ENCODE measurements around the gene ATP23. TPM values are rescaled to one million over a fixed set of nuclear protein-coding genes. Genes with fewer than 3 reads are reported as not detected.

Gene ATP23
- polyA plus RNA-seq, 1 donor (not counting 4 experiments of a cell fraction or from before 2014, with no cell fraction given) = 12.2 TPM

GRCh38 chr12:58000499-58000898 is 59.1 kb downstream of the ATP23 start:
- Histone ChIP-seq H3K27ac (ENCODE audit: control insufficient read depth, insufficient read depth, low read length) (no peak overlapping the region), H3K79me2 (ENCODE audit: control insufficient read depth, insufficient read depth, low read length) (no peaks in the 10 kb centered on the region), H4K20me1 (ENCODE audit: control insufficient read depth, extremely low read depth, insufficient read depth, low read length) (no peaks in the 10 kb centered on the region), H3K4me2 (ENCODE audit: control insufficient read depth, extremely low read depth, insufficient read depth, low read depth, low read length) (no peak overlapping the region), H3K27me3 (ENCODE audit: control insufficient read depth, extremely low read depth, insufficient read depth, low read length) (no peaks in the 10 kb centered on the region), H3K9me1 (ENCODE audit: control insufficient read depth, extremely low read depth, insufficient read depth, low read length) (no peaks in the 10 kb centered on the region), H3K9me3 (ENCODE audit: control insufficient read depth, low read depth, low read length) (peaks cover 8% of the 10 kb centered on the region), H3K9ac (ENCODE audit: control insufficient read depth, extremely low read depth, insufficient read depth, low read length) (no peak overlapping the region), H3K4me3 (ENCODE audit: control insufficient read depth in 2 of 3, extremely low read depth in 1 of 3, insufficient read depth in 2 of 3, low read depth in 1 of 3, low read length in 3 of 3) (no peak overlapping the region), H3K4me1 (ENCODE audit: control insufficient read depth, extremely low read depth, insufficient read depth, low read length) (no peaks in the 10 kb centered on the region), H3K36me3 (ENCODE audit: control insufficient read depth in 2 of 2, extremely low read depth in 1 of 2, insufficient read depth in 2 of 2, low read length in 2 of 2) (no peaks in the 10 kb centered on the region), H2AFZ (ENCODE audit: control insufficient read depth, low read length) (no peak overlapping the region)
- dilution Hi-C loops (cut with MboI; ENCODE audit: extremely low pct_ligation_motif_present, low sequenced_read_pairs) = no loop called here
- DNase-seq (ENCODE audit: low read depth, low spot score) = no peak
- no peak for FAIRE-seq
- TF ChIP-seq CTCF (optimal IDR thresholded peaks at IDR 0.05 in 1 of 3, IDR thresholded peaks at IDR 0.05 in 1 of 3, conservative IDR thresholded peaks at IDR 0.05 in 1 of 3; ENCODE audit: extremely low read depth in 1 of 3, insufficient read depth in 2 of 3, low read length in 3 of 3) (no peak), EZH2 (IDR thresholded peaks at IDR 0.05; ENCODE audit: low read length) (no peak)

DNA sequence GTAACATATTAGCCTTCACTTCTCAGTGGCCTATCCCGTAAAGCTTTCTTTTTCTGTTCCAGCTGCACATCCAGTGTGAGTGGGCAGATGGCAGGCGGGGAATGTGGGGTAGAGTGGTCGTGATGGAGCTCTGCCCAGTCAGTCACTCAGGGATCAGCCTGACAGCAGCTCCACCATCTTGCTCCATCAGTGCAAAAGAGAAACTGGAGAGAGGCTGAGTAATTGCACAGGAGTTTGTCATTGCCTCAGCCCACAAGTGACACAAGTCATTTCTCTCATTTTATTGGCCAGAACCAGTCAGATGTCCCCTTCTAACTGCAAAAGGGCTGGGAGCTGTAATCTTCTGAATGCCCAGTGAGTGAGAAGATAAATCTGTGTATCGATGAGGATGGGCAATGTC is 66.5 kb downstream of the ATP23 start:
- H2AFZ ChIP-seq (ENCODE audit: control insufficient read depth, low read length) = no peak overlapping the region
- no peaks in the 10 kb centered on the region for H3K4me1 ChIP-seq (ENCODE audit: control insufficient read depth, extremely low read depth, insufficient read depth, low read length)
- dilution Hi-C loops (cut with MboI; ENCODE audit: extremely low pct_ligation_motif_present, low sequenced_read_pairs) = no loop called here
- H3K4me3 ChIP-seq (ENCODE audit: control insufficient read depth in 2 of 3, extremely low read depth in 1 of 3, insufficient read depth in 2 of 3, low read depth in 1 of 3, low read length in 3 of 3) = no peak overlapping the region
- H3K9ac ChIP-seq (ENCODE audit: control insufficient read depth, extremely low read depth, insufficient read depth, low read length) = no peak overlapping the region
- H3K27me3 ChIP-seq (ENCODE audit: control insufficient read depth, extremely low read depth, insufficient read depth, low read length) = no peaks in the 10 kb centered on the region
- H3K4me2 ChIP-seq (ENCODE audit: control insufficient read depth, extremely low read depth, insufficient read depth, low read depth, low read length) = no peak overlapping the region
- H3K36me3 ChIP-seq (ENCODE audit: control insufficient read depth in 2 of 2, extremely low read depth in 1 of 2, insufficient read depth in 2 of 2, low read length in 2 of 2) = no peaks in the 10 kb centered on the region
- H3K27ac ChIP-seq (ENCODE audit: control insufficient read depth, insufficient read depth, low read length) = no peak overlapping the region
- TF ChIP-seq EZH2 (IDR thresholded peaks at IDR 0.05; ENCODE audit: low read length) (no peak), CTCF (optimal IDR thresholded peaks at IDR 0.05 in 1 of 3, IDR thresholded peaks at IDR 0.05 in 1 of 3, conservative IDR thresholded peaks at IDR 0.05 in 1 of 3; ENCODE audit: extremely low read depth in 1 of 3, insufficient read depth in 2 of 3, low read length in 3 of 3) (no peak)
- no peaks in the 10 kb centered on the region for H3K9me1 ChIP-seq (ENCODE audit: control insufficient read depth, extremely low read depth, insufficient read depth, low read length)
- H3K79me2 ChIP-seq (ENCODE audit: control insufficient read depth, insufficient read depth, low read length) = no peaks in the 10 kb centered on the region
- no peaks in the 10 kb centered on the region for H3K9me3 ChIP-seq (ENCODE audit: control insufficient read depth, low read depth, low read length)
- H4K20me1 ChIP-seq (ENCODE audit: control insufficient read depth, extremely low read depth, insufficient read depth, low read length) = no peaks in the 10 kb centered on the region
- FAIRE-seq (no peak), DNase-seq (ENCODE audit: low read depth, low spot score) (no peak)

All from keratinocyte (primary cell).